ENCODE data around the gene NT5DC1. TPM values are rescaled to one million over a fixed set of nuclear protein-coding genes. Genes with fewer than 3 reads are reported as not detected.

Gene NT5DC1
- total and polyA plus RNA-seq, 10 of the 15 experiments (the other 5 are each of a cell fraction or from before 2014, with no cell fraction given), result 40.8 to 140 (median 66.8) TPM

GRCh38 chr6:116292553-116292952, 191.9 kb downstream of the NT5DC1 start (continued):
- TF ChIP-seq, protein P1, sequence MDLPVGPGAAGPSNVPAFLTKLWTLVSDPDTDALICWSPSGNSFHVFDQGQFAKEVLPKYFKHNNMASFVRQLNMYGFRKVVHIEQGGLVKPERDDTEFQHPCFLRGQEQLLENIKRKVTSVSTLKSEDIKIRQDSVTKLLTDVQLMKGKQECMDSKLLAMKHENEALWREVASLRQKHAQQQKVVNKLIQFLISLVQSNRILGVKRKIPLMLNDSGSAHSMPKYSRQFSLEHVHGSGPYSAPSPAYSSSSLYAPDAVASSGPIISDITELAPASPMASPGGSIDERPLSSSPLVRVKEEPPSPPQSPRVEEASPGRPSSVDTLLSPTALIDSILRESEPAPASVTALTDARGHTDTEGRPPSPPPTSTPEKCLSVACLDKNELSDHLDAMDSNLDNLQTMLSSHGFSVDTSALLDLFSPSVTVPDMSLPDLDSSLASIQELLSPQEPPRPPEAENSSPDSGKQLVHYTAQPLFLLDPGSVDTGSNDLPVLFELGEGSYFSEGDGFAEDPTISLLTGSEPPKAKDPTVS (IDR thresholded peaks at IDR 0.05; ENCODE audit: low read depth, low read length), result no peak

- FAIRE-seq, result no peak
- TF ChIP-seq ZBTB4 (CRISPR knock-in tag; IDR thresholded peaks at IDR 0.05) (no peak), USF1 (IDR thresholded peaks at IDR 0.05; ENCODE audit: borderline replicate concordance, extremely low read length, insufficient read depth, low read depth, low read length) (no peak), TCF12 (IDR thresholded peaks at IDR 0.05; ENCODE audit: low read depth, low read length) (no peak), ZNF217 (IDR thresholded peaks at IDR 0.05) (no peak), SMAD5 (IDR thresholded peaks at IDR 0.05; ENCODE audit: low read depth) (no peak), ZBED1 (IDR thresholded peaks at IDR 0.05; ENCODE audit: borderline replicate concordance) (no peak), ZNF687 (IDR thresholded peaks at IDR 0.05) (no peak), JUNB (IDR thresholded peaks at IDR 0.05) (no peak), SP1 (IDR thresholded peaks at IDR 0.05; ENCODE audit: low read depth, low read length) (no peak), STAT1 (conservative IDR thresholded peaks at IDR 0.05) (no peak)
- TF ChIP-seq, protein P2, sequence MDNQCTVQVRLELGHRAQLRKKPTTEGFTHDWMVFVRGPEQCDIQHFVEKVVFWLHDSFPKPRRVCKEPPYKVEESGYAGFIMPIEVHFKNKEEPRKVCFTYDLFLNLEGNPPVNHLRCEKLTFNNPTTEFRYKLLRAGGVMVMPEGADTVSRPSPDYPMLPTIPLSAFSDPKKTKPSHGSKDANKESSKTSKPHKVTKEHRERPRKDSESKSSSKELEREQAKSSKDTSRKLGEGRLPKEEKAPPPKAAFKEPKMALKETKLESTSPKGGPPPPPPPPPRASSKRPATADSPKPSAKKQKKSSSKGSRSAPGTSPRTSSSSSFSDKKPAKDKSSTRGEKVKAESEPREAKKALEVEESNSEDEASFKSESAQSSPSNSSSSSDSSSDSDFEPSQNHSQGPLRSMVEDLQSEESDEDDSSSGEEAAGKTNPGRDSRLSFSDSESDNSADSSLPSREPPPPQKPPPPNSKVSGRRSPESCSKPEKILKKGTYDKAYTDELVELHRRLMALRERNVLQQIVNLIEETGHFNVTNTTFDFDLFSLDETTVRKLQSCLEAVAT (IDR thresholded peaks at IDR 0.05), result no peak
Observed at GRCh38 chr6:116298273-116298672, 197.6 kb downstream of the NT5DC1 start.

More at GRCh38 chr6:116298273-116298672, 197.6 kb downstream of the NT5DC1 start:
- ATAC-seq (no peak), DNase-seq (ENCODE audit: low read depth, low spot score) (no peak)
- BruUV-seq (replicated peaks), result no TSS peak
- intact Hi-C loops (cut with micrococcal nuclease; ENCODE audit: unreplicated experiment) (no loop called here), in situ Hi-C loops (cut with MboI) (no loop called here)
- Histone ChIP-seq H3K27ac (ENCODE audit: control insufficient read depth, insufficient read depth) (no peak overlapping the region), H3K9ac (ENCODE audit: control insufficient read depth, insufficient read depth, low read length) (no peak overlapping the region), H3K27me3 (replicated peaks in 1 of 2; ENCODE audit: control insufficient read depth in 2 of 2, insufficient read depth in 2 of 2, low read length in 1 of 2) (no peaks in the 10 kb centered on the region), H4K20me1 (ENCODE audit: control insufficient read depth, insufficient read depth) (no peaks in the 10 kb centered on the region), H3K36me3 (ENCODE audit: control insufficient read depth in 2 of 2, insufficient read depth in 2 of 2, low read length in 1 of 2) (no peaks in the 10 kb centered on the region), H3K4me3 (no peak overlapping the region), H3K9me3 (replicated peaks; ENCODE audit: control insufficient read depth, insufficient read depth, low read length) (peaks cover 4% of the 10 kb centered on the region; the same call in 2 of the 3 replicates), H3K4me2 (ENCODE audit: control insufficient read depth, insufficient read depth) (no peak overlapping the region), H2AFZ (ENCODE audit: control insufficient read depth, low read depth, low read length) (no peak overlapping the region), H3K79me2 (ENCODE audit: control insufficient read depth, insufficient read depth, low read length) (no peaks in the 10 kb centered on the region), H3K4me1 (ENCODE audit: control insufficient read depth, insufficient read depth, low read length) (peaks cover 6% of the 10 kb centered on the region; the same call in 1 of the 2 replicates)
- ChIA-PET CTCF (interaction anchor here (1.3 to 1.7 kb wide), 4 partner anchors 10 to 262 kb away, joined by 4 to 10 read pairs (median 5); no protein-coding TSS in a partner anchor), RAD21 (ENCODE audit: unreplicated experiment) (interaction anchor here (0.6 kb wide), 1 partner anchor 18 kb away, joined by 3 read pairs; no protein-coding TSS in a partner anchor), SMC1A (ENCODE audit: uncharacterized antibody, unreplicated experiment) (interaction anchor here (1.5 kb wide), 1 partner anchor 11 kb away, joined by 5 read pairs; no protein-coding TSS in a partner anchor), POLR2A (no interaction called here)
- WGBS (ENCODE audit: insufficient coverage, insufficient replicate concordance, low lambda C conversion rate, missing lambda C conversion rate), result 98% methylated on average over 3 of the region's 3 CpGs

Data from GM12878 (cell line).